HCT116 (cell line): ENCODE measurements around the gene FARP1.

Experiments
- CEBPB ChIP-seq: IDR thresholded peaks from 2 replicates; pipeline ENCODE4 v1.6.1; 2012; ENCODE audit warnings: low read depth
- POLR2A ChIP-seq: IDR thresholded peaks from 2 replicates; pipeline ENCODE4 v1.7.0; 2011; ENCODE audit warnings: borderline replicate concordance; ENCODE audit not compliant: insufficient read depth, insufficient read length; ENCODE audit errors: extremely low read depth
- RAD21 ChIP-seq: IDR thresholded peaks from 2 replicates; pipeline ENCODE4 v1.6.1; 2012; ENCODE audit warnings: low read depth, mild to moderate bottlenecking
- SP1 ChIP-seq: IDR thresholded peaks from 2 replicates; pipeline ENCODE4 v1.6.1; 2012; ENCODE audit warnings: low read depth

GRCh38 chr13:98156259-98156658 is 13.4 kb downstream of the FARP1 start:
- TF ChIP-seq CEBPB, result no peak
- no peak for TF ChIP-seq SP1
- no peak for TF ChIP-seq RAD21
- no peak for TF ChIP-seq POLR2A
